NCI-H526 treated with DMSO at 0.1 percent for 48 hours (cell line): ENCODE data around the gene RGS6.

Experiments used
- DNase-seq: peaks from one replicate; lab custom pipeline; 2025; lab: John Stamatoyannopoulos, UW

The RGS6 gene

DNA sequence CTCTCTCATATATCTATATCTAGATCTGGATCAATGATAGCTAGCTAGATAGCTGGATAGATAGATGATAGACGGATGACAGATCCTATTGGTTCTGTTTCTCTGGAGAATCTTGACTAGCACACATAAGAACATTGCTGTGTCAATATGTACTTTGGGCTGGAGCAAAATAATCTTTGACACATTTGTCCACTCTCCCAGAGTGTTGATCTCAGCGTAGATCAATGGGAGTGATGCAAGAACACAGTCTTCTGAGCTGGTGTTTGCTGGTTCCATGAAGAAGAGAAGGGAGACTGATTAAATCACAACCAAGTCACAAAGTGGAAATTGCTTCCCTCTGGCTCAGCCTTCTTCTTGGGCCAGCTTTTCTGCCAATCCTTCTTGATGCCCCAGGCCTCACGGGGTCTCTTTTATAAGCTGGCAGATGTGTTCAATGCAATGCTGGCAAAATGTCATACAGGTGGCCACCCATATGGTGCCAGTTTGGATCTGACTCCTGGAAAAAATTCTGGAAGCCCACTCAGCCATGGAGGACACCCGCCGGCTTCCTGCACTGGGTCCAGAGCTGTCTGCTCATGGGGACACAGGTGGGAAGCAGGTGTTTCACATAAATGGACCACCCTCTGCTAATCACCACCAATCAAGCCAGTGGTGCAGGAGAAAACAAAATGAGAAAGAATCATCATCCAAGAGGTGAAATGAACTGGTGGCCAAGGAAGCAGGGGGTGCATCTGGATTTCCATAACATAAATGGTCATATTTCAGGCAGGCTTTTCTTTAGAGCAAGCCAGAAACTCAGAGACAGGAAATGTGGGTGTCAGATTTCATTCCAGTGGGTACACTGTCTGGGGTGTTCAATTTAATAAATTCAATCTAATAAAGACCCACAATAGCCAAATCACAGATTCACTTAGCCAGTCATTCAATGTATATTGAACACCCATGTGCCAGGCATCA, 651.4 kb downstream of the RGS6 start:
- DNase-seq: no peak

- no peak for DNase-seq
These were observed 656.3 kb downstream of the RGS6 start for GRCh38 chr14:72588521-72588920.

DNA sequence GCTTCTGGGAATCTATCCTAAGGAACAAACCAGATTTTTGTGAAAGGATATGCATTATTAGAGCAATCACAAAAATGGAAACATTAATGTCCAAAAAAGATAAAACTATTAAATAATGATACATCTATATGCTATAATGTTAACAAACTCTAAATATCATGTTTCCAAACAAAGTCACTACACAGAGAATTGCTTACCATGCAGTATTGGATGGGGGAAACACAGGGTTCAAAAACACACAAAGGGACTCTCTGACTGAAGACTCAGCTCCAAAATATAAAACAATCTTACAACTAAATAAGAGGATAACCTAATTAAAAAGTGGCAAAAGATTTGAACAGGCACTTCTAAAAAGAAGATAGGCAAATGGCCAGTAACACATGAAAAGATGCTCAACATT, 657.4 kb downstream of the RGS6 start:
- no peak for DNase-seq

GRCh38 chr14:72590577-72590976, 658.3 kb downstream of the RGS6 start:
- DNase-seq: no peak

DNA sequence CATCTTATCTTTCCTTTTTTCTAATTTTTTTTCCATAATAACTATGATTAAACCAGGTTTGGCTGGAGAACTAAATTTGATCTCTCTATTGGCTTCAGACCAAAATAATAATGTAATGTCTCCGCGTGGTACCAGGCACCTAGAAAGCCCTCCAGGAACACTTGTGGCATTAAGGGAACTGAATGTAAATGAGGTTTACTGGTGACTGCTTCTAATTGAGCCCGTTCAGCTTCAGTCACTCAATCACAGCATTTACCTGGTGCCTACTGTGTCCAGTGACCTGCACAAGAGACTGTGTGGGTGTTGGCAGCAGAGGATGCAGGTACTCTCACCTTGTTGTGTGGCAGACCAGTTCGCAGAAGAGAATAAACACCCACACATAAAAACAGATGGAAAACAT, 659.2 kb downstream of the RGS6 start:
- DNase-seq: no peak

- DNase-seq: no peak
These were observed 662.1 kb downstream of the RGS6 start for GRCh38 chr14:72594099-72594901.

DNA sequence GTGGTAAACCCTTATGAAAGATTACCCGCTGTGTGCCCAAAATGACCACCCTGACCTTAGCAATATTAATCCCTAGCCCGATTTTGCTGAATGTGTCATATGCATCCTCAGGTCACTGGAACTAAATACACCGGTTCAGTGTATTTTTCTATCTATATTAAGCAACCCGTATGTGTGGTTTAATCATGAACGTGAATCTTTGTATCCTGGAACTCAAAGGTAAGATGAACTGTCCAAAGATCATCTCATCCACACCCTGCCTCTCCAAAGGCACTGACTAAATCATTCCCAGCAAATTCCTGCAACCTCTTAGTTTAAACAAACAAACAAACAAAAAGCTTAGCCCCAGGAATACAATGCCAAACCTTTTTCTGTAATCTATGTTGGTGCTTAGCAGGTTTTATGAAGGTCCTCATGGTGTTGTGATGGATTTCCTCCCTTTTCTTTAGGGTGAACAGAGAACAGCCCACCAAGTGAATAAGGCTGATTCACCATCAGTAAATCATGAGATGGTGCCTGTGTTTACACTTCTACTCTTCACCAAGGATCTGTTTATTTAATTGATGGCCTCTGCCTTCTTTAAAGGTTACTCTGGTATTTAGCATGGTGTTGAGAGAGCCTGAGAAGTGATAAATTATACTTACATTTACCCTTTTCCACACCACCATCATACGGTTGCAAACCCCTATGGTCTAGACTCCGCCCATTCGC, 663.1 kb downstream of the RGS6 start:
- DNase-seq: no peak

- DNase-seq: no peak
These were observed 665.3 kb downstream of the RGS6 start for GRCh38 chr14:72597252-72598233.

- peak; percentile 50 for DNase-seq
These were observed 666.1 kb downstream of the RGS6 start for GRCh38 chr14:72598306-72598705.

DNA sequence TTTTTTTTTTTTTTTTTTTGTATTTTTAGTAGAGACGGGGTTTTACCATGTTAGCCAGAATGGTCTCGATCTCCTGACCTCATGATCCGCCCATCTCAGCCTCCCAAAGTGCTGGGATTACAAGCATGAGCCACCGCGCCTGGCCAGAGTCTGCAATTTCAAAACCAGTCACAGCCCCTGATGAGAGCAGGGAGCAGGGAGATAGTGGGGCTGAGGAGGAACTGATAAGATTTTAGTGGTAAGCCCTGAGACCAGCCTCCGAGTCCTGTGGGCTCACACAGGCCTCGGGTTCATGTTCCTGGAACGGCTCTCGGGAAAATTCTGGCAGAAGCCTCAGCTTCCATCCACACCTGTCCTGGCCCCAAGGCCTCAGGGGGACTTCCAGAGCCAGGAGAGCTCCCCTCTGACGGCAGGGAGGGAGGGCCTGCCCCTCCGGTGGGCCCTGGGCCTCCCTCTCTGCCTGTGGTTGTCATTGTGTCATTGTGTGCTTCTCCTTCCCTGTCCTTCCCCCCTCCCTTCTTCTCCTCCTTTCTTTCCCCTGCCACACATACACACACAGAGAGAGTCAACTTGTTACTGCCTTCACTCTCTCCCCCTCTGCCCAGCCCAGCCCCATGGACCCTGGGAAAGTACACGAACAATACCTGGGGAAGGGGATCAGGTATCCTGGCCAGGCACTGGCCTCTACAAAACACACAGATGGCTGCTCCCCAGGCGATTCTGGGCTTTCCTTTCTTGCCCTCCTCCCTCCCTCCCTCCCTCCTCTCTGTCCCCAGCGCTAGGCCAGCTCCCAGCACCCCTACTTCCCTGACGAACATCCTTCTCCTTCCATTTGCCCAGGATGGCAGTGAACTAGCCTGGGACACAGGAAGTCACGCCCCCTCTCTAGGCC, 667.6 kb downstream of the RGS6 start:
- DNase-seq: no peak

- no peak for DNase-seq
These were observed 668.5 kb downstream of the RGS6 start for GRCh38 chr14:72600551-72601330.

DNA sequence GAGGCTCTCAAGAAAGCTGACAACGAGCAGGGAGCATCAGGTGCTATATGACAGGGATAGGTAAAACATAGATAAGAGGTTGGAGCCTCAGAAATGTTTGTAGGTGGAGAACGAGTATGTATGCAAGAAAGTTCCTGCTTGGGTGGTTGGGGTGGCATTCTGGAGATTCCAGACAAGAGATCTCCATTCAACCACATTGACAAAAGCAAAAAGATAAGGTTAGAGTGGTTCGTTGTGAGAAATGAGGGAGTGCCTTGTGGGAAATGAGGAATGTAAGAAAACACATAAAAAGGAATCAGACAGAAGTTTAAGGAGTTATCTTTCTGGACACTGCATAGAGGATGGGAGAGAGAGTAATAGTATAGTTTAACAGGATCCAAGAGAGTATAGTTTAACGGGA, 671.4 kb downstream of the RGS6 start:
- no peak for DNase-seq

DNA sequence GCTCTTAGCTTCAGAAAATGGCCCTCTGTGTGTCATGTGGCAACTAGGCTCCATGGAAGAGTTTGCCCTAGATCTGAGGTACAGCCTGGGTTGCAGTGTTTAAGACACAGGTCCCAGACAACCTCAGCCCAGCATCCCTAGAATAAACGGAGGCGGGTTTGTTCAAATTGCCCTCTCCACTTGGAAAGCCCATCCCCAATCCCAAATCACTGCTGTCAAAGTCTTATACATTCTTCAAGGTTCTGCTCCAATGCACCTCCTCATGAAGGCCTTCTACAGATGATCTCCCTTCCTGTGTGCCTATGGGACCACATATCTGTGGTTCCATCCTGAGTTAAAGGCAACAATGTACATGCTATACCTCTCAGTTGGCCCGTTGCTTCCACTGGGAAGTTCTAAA, 671.9 kb downstream of the RGS6 start:
- no peak for DNase-seq

DNA sequence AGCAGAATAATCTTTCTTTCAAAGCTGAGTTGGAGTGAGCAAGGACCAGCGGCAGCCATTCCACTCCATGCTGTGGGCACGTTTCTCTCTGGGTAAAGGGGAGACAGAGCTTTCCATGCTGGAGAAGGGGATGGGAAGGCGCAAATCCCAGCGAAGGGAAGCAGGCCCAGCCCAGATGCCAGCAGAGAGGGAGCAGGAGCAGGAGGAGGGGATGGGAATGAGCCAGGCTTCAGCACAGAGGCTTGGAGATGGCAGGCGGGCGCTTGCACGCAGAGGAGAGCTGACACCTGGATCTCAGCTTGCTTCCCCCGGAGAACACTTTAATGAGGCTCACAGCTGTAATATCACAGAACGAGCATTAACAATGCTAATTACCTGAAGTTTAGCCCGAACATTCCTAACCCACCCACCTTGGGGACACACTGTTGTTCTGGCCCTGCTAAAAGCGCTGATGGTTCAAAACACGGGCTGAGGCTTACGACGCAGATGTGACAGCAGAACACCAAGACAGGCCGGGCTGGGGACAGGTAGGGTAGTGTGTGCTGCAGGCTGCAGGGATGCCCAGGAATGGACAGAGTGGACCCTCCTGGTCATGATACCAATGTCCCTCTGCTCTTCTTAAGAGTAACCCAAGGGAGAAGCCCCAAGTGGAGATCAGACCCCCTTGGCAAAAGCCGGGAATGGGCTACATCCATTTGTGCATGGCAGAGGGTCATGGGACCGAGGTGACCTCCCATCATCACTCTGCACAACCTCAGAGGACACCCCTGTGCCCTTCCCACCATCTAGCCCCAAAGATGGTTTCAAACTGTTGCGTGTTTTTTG, 673.1 kb downstream of the RGS6 start:
- no peak for DNase-seq

DNA sequence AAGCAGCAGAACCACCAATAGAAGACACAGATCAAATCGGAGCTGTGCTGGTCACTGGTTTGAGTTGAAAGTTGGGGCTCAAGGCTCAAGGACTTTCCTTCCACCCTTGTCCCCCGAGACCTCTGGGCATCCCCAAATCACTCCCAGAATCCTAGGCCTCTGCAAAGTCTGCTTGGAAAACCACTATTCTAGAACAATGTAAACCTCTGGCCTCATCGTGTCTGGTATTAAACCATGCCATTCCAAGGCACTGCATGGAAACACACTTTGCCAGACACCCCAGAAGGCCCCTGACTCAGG, 673.6 kb downstream of the RGS6 start:
- no peak for DNase-seq

GRCh38 chr14:72606879-72607278, 674.6 kb downstream of the RGS6 start:
- no peak for DNase-seq

DNA sequence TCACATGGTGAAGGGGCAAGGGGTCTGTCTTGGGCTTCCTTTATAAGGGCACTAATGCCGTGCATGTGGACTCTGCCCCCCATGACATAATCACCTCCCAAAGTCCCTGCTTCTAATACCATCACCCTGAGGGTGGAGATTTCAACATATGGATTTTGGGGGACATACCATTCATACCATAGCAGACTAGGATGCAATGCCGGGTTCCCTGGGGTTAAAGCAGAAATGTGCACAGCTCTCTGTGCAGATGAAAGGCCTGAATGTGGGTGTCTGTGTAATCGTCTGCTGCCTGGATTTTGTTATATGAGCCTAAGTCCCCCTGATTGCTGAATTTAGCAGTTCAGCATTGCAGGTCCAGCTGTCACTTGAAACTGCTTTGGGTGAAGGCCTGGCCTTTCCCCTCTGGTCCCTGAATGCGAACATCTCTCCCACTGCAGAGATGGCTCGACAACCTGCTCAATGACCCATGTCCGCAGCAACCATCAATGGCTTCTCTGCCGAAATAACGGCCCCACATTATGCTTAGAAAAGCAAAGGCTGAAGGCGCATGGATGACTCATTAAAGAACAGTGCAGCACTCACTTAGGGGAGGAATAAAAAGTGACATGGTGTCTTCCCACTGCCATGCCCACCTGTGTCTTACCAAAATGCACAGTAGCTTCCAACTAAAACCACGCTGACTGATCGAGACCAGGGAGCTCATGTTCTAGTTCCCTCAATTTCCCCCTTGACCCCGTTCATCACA, 675.3 kb downstream of the RGS6 start:
- DNase-seq: no peak
